HEK293T (cell line): ENCODE data around the gene ABLIM2.

Source experiments
- BHLHE40 ChIP-seq: fragments of 450-650 bp; IDR thresholded peaks from 2 replicates; pipeline ENCODE4 v1.6.1; 2016; ENCODE audit warnings: mild to moderate bottlenecking, moderate library complexity, borderline replicate concordance
- CTBP1 ChIP-seq: fragments of 450-650 bp; IDR thresholded peaks from 2 replicates; pipeline ENCODE4 v1.6.1; 2016; ENCODE audit warnings: borderline replicate concordance
- ELF4 ChIP-seq: fragments of 450-650 bp; IDR thresholded peaks from 2 replicates; pipeline ENCODE4 v1.6.1; 2017; ENCODE audit warnings: antibody characterized with exemption
- FOXA1 ChIP-seq: fragments of 450-650 bp; IDR thresholded peaks from 2 replicates; pipeline ENCODE4 v1.6.1; 2016; ENCODE audit warnings: mild to moderate bottlenecking
- FOXK2 ChIP-seq: fragments of 450-650 bp; IDR thresholded peaks from 2 replicates; pipeline ENCODE4 v1.6.1; 2016; ENCODE audit warnings: mild to moderate bottlenecking
- FOXM1 ChIP-seq: fragments of 450-650 bp; IDR thresholded peaks from 2 replicates; pipeline ENCODE4 v1.6.1; 2017; ENCODE audit warnings: mild to moderate bottlenecking, borderline replicate concordance
- HDGF ChIP-seq: fragments of 450-650 bp; IDR thresholded peaks from 2 replicates; pipeline ENCODE4 v1.6.1; 2017; ENCODE audit warnings: antibody characterized with exemption, borderline replicate concordance
- NFRKB ChIP-seq: fragments of 450-650 bp; IDR thresholded peaks from 2 replicates; pipeline ENCODE4 v1.6.1; 2016; ENCODE audit warnings: mild to moderate bottlenecking, moderate library complexity
- PKNOX1 ChIP-seq: fragments of 450-650 bp; IDR thresholded peaks from 2 replicates; pipeline ENCODE4 v1.6.1; 2016
- SP1 ChIP-seq: fragments of 450-650 bp; IDR thresholded peaks from 2 replicates; pipeline ENCODE4 v1.6.1; 2017
- SUZ12 ChIP-seq: fragments of 450-650 bp; IDR thresholded peaks from 2 replicates; pipeline ENCODE4 v1.6.1; 2016; ENCODE audit warnings: mild to moderate bottlenecking
- TARDBP ChIP-seq: fragments of 450-650 bp; IDR thresholded peaks from 2 replicates; pipeline ENCODE4 v1.6.1; 2016

DNA sequence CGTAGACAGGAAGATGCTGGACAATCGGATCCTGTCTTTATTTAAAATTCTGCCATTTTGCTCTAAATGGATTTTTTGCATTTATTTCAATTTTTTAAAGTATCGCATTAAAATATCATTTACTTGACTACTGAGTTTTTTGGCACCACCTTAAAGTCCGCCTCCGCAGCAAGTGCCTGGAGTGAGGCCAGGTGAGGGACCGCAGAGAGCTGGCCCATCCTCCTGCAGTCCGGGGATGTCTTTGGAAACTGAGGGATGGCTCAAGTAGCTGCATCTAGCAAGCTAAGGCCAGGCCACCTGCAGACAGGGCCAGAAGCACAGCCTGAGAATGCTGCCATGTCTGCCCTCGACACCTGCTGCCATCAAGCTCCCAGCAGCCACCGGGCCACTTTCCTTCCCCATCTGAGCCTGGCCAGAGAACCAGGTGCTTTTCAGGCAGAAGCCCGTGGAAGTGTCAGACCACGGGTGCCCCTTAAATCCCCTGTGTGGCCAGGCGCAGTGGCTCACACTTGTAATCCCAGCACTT, 69.6 kb downstream of the ABLIM2 start:
- no peak for TF ChIP-seq SP1
- no peak for TF ChIP-seq ELF4
- no peak for TF ChIP-seq FOXM1
- no peak for TF ChIP-seq NFRKB
- no peak for TF ChIP-seq PKNOX1
- TF ChIP-seq HDGF, result no peak
- no peak for TF ChIP-seq FOXK2
- no peak for TF ChIP-seq TARDBP
- no peak for TF ChIP-seq CTBP1
- no peak for TF ChIP-seq BHLHE40
- no peak for TF ChIP-seq FOXA1
- TF ChIP-seq SUZ12, result no peak
